ENCODE data around the gene ATP8B2. TPM values are rescaled to one million over a fixed set of nuclear protein-coding genes. Genes with fewer than 3 reads are reported as not detected.
"Not testable (repeated sequence)": the region's sequence is repeated elsewhere in the genome, so short reads cannot be mapped to it uniquely, and the experiment has no call there.

The ATP8B2 gene
- total and polyA plus RNA-seq, 11 donors: 7.2 to 45.0 (median 15.5) TPM

GRCh38 chr1:154338875-154339274 is 13.6 kb downstream of the ATP8B2 start:
- DNase-seq: no peak
- Histone ChIP-seq H3K27me3 (no peaks in the 10 kb centered on the region), H3K4me3 (no peak overlapping the region), H3K4me1 (peaks cover 0 to 58% (median 8%) of the 10 kb centered on the region in 12 donors), H3K9me3 (no peaks in the 10 kb centered on the region), H3K36me3 (peaks cover 0 to 92% (median 81%) of the 10 kb centered on the region in 9 donors), H3K27ac (peak overlapping the region in 1 of 12 donors; percentile 32)
- WGBS, 4 donors: 92 to 97% (median 94%) methylated on average over 2 of the region's 2 CpGs
- TF ChIP-seq POLR2A (IDR thresholded peaks at IDR 0.05): no peak
- ATAC-seq: no peak
- intact Hi-C loops (cut with DNase I): loop anchor here in 6 of 10 donors (10.0 kb wide), 4 partner anchors 64 to 206 kb away; partner anchors contain the start of genes TPM3 (in 3 of the 6), CFAP141 (in 1 of the 6) and HAX1 (in 1 of the 6)

- Histone ChIP-seq H3K4me1 (peaks cover 0 to 44% (median 0%) of the 10 kb centered on the region in 12 donors), H3K27ac (peak overlapping the region in 1 of 12 donors; percentile 84), H3K36me3 (peaks cover 0 to 100% (median 90%) of the 10 kb centered on the region in 9 donors)
- H3K27me3 ChIP-seq; DNase-seq; H3K9me3 ChIP-seq; H3K4me3 ChIP-seq; intact Hi-C loops (cut with DNase I); ATAC-seq: not testable (repeated sequence)
- 94 to 98% (median 96%) methylated on average over 9 of the region's 9 CpGs for WGBS, 4 donors
Measured at GRCh38 chr1:154341366-154341765, 16.0 kb downstream of the ATP8B2 start.

- peaks cover 0 to 100% (median 93%) of the 10 kb centered on the region in 9 donors for H3K36me3 ChIP-seq
- peaks cover 0 to 50% (median 0%) of the 10 kb centered on the region in 12 donors for H3K4me1 ChIP-seq
- no peak for DNase-seq
- H3K27ac ChIP-seq: peak overlapping the region in 1 of 12 donors; percentile 84
- WGBS, 4 donors: 91 to 94% (median 93%) methylated on average over 4 to 7 of the region's 7 CpGs
- no peaks in the 10 kb centered on the region for H3K9me3 ChIP-seq
- no peaks in the 10 kb centered on the region for H3K27me3 ChIP-seq
- no peak overlapping the region for H3K4me3 ChIP-seq
- TF ChIP-seq POLR2A (IDR thresholded peaks at IDR 0.05) (no peak), CTCF (IDR thresholded peaks at IDR 0.05) (no peak)
- ATAC-seq: no peak
- intact Hi-C loops (cut with DNase I): no loop called here
Measured at GRCh38 chr1:154342132-154342531, 16.8 kb downstream of the ATP8B2 start.

GRCh38 chr1:154342836-154343472 is 17.6 kb downstream of the ATP8B2 start:
- peak overlapping the region in 1 of 12 donors; percentile 84 for H3K27ac ChIP-seq
- no peaks in the 10 kb centered on the region for H3K27me3 ChIP-seq
- peaks cover 0 to 51% (median 0%) of the 10 kb centered on the region in 12 donors for H3K4me1 ChIP-seq
- intact Hi-C loops (cut with DNase I): no loop called here
- no peaks in the 10 kb centered on the region for H3K9me3 ChIP-seq
- ATAC-seq (peak in 3 of 4 donors; percentile 50 to 67 (median 56)), DNase-seq (peak in 1 of 5 donors; percentile 74)
- WGBS, 4 donors: 73 to 78% (median 75%) methylated on average over 19 to 21 of the region's 21 CpGs
- TF ChIP-seq POLR2A (IDR thresholded peaks at IDR 0.05) (no peak), CTCF (IDR thresholded peaks at IDR 0.05) (no peak)
- peak overlapping the region in 1 of 12 donors; percentile 40 for H3K4me3 ChIP-seq
- peaks cover 0 to 100% (median 89%) of the 10 kb centered on the region in 9 donors for H3K36me3 ChIP-seq

GRCh38 chr1:154344977-154345837 is 19.9 kb downstream of the ATP8B2 start:
- peaks cover 0 to 42% (median 0%) of the 10 kb centered on the region in 12 donors for H3K4me1 ChIP-seq
- H3K36me3 ChIP-seq: peaks cover 0 to 98% (median 90%) of the 10 kb centered on the region in 9 donors
- no peaks in the 10 kb centered on the region for H3K9me3 ChIP-seq
- no peak overlapping the region for H3K27ac ChIP-seq
- no peaks in the 10 kb centered on the region for H3K27me3 ChIP-seq
- DNase-seq (no peak), ATAC-seq (no peak)
- TF ChIP-seq CTCF (IDR thresholded peaks at IDR 0.05) (peak in 11 of 12 donors; percentile 21 to 61 (median 47)), POLR2A (IDR thresholded peaks at IDR 0.05) (no peak)
- peak overlapping the region in 1 of 12 donors; percentile 17 for H3K4me3 ChIP-seq
- 83 to 89% (median 86%) methylated on average over 12 of the region's 12 CpGs for WGBS, 4 donors
- intact Hi-C loops (cut with DNase I): no loop called here
